GM18858 (cell line): Measurements from ENCODE around the gene NAA15.
"Not testable (repeated sequence)": the region's sequence is repeated elsewhere in the genome, so short reads cannot be mapped to it uniquely, and the experiment has no call there.

Experiments
- ATAC-seq: cut with Tn5 transposase; IDR thresholded peaks from one replicate; pipeline ENCODE4 v1.9.1; 2021; ENCODE audit not compliant: unreplicated experiment

Gene NAA15

DNA sequence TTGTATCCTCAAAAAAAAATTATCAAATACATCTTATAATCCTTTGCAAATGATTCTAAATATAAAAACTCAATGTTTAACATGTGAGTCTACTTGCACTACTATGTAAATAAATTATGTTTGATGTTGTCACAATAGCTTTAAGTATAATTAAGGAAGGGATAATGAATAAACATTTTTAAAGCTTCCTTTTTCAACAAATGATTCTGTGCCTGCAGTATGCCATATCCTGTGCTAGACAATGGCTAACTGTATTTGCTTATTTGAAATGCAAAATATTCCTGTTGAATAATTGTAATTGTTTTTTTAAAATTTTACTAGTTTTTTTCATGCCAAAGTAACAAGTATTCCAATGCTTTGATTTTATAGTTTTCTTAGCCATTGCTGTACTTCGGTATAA lies 60.0 kb downstream of the NAA15 start:
- ATAC-seq = no peak

DNA sequence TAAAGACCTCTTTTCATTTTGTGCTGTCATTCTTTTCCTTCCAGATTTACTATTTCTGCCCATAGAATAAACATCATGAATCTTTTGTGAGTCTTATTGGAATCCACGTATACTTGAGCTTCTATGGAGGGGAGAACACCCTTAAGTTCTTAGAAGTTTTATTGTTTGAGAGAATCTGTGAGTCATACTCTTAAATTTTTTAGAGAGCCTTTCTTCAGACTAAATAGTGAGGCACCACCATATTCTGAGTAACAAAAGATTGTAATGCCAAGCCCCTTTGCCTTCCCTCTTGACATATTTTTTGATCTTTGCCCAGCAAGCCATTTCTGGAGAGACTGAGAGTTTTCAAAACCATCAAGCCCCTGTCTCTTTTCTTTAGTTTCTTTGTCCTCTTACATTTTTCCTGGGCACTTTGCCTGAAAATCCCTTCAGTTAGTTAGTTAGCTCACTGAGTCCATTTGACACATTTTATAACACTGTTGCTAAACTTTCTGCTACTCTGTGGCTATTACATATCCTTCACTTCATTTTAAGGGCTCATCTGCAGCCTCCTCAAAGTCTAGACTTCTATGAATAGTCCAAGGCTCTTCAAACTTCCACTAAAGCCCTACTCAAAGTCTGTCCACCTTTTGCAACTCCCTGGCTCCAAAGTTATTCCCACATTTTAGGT lies 66.3 kb downstream of the NAA15 start:
- ATAC-seq = no peak

- ATAC-seq = no peak
Observed at GRCh38 chr4:139368998-139369397, 67.7 kb downstream of the NAA15 start.

DNA sequence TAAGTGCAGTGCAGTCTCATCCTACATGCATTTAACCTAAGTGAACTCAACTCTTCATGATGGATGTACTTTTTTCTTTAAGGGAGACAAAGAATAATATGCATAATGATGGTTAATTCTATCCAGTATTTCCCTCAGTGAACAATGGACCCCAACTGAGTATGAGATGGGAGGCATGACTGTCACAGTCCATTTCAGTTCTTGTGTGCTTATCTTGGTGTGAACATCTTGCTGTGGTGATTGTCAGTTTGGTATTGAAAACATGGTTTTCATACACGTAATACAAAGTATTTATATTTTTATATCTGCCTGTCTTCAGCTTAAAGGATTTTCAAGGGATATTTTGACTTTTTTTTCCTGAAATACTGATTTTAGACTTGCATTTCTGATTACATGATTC lies 72.9 kb downstream of the NAA15 start:
- no peak for ATAC-seq

DNA sequence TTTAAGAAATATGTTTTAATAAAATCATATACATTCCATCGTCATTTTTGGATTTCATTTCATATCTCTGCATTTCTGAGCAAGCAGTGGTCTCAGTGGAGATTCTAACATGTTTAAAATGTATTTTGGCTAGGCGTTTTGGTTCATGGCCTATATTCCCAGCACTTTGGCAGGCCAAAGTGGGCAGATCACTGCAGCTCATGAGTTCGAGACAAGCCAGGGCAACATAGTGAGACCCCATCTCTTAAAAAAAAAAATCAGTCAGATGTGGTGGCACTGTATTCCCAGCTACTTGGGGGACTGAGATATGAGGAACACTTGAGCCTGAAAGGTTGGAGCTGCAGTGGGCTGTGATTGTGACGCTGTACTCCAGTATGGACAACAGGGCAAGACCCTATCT lies 85.1 kb downstream of the NAA15 start:
- ATAC-seq = no peak

GRCh38 chr4:139389102-139389501 lies 87.8 kb downstream of the NAA15 start:
- ATAC-seq = no peak

GRCh38 chr4:139389991-139390390 lies 88.7 kb downstream of the NAA15 start:
- ATAC-seq = no peak

GRCh38 chr4:139391731-139392130 lies 90.4 kb downstream of the NAA15 start:
- ATAC-seq = no peak

GRCh38 chr4:139392797-139393196 lies 91.5 kb downstream of the NAA15 start:
- no peak for ATAC-seq

DNA sequence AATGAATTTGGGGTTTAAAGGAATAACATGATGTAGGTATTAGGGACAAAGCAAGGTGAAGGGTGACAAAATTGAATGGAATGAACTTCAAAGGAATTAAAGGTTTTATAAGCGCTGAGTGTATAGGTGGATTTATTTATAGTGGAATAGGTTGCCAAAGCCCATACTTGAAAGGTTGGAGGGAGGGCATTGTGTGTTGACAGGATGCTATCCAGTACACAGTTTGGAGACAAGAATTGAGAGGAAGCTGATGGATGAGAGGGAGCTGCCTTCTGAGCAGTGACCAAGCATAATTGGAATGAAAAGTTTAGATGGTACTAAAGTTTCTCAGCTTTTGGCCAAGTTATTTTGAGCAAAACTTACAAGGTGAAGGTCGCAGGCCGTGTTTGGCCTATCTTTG lies 100.1 kb downstream of the NAA15 start:
- no peak for ATAC-seq

- ATAC-seq = no peak
Observed at GRCh38 chr4:139402436-139402835, 101.1 kb downstream of the NAA15 start.

GRCh38 chr4:139403462-139403861 lies 102.2 kb downstream of the NAA15 start:
- no peak for ATAC-seq

DNA sequence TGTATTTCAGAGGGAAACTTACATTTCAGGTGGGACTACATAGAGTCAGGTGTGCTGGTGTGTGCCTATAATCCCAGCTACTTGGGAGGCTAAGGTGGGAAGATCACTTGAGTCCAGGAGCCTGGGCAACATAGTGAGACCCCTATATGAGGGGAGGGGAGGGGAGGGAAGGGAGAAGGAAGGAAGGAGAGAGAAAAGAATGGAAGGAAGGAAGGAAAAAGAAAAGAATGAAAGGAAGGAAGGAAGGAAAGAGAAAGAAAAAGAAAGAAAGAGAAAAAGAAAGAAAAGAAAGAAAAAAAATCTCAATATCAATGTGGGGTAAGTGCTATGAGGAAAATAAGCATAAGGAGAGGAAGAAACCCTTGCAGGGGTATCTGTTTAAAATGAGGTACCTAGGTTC lies 109.0 kb downstream of the NAA15 start:
- no peak for ATAC-seq

DNA sequence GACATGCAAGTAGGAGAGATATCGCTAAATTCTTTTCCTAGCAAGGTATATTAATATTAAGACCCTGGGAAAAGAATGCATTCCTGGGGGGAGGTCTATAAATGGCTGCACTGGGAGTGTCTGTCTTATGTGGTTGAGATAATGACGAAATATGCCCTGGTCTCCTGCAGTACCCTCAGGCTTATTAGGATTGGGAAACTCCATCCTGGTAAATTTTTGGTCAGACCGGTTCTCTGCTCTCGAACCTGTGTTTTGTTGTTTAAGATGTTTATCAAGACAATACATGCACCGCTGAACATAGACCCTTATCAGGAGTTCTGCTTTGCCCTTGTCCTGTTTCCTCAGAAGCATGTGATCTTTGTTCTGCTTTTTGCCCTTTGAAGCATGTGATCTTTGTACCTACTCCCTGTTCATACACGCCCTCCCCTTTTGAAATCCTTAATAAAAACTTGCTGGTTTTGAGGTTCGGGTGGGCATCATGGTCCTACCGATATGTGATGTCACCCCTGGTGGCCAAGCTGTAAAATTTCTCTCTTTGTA lies 113.4 kb downstream of the NAA15 start:
- not testable (repeated sequence) for ATAC-seq

- ATAC-seq = no peak
Observed at GRCh38 chr4:139416073-139416673, 114.9 kb downstream of the NAA15 start.

DNA sequence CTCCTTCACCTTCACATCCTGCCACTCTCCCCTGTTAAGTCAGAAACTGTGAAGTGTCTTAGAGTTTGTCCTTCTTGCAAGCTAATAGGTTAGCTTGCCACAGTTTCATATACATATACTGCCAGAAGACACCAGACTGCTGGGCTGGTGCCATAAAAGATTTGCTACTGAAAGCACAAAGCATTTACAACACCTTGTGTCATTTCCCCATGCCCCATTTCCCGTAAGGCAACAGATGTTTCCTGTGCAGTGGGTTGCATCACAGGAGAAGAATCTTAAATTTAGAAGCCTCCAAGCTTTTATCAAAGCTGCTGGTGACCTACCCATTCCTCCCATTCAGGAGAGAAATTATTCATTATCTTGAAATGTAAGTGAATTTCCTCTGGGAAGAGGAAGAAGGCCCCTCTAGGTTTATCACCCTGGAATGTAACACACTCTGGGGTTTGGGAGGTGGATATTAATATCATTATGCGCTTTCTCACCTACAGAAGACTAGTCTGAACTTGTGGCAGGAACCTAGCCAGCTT lies 118.1 kb downstream of the NAA15 start:
- ATAC-seq = peak; percentile 89

- no peak for ATAC-seq
Observed at GRCh38 chr4:139420652-139421051, 119.3 kb downstream of the NAA15 start.

DNA sequence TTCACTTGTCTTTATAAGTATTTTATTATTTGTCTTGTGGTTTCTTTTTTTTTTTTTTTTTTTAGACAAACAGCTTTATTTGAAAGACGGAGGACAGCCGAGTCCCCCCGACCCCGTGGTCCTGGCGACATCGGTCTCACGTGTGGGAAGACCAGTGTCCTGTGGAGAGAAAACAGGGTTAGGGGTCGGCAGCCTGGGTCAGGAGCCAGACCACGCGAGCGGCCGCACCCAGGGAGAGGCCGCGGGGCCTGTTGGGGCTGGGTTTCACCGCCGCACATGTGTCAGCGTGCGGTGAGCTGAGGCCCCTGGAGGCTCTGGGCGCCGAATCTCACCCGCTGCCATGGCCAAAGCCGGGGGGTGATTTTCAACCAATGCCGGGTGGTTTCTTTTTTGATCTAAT lies 134.8 kb downstream of the NAA15 start:
- no peak for ATAC-seq

GRCh38 chr4:139438141-139438540 lies 136.8 kb downstream of the NAA15 start:
- no peak for ATAC-seq

GRCh38 chr4:139441029-139441428 lies 139.7 kb downstream of the NAA15 start:
- ATAC-seq = no peak

GRCh38 chr4:139443661-139444060 lies 142.4 kb downstream of the NAA15 start:
- no peak for ATAC-seq

DNA sequence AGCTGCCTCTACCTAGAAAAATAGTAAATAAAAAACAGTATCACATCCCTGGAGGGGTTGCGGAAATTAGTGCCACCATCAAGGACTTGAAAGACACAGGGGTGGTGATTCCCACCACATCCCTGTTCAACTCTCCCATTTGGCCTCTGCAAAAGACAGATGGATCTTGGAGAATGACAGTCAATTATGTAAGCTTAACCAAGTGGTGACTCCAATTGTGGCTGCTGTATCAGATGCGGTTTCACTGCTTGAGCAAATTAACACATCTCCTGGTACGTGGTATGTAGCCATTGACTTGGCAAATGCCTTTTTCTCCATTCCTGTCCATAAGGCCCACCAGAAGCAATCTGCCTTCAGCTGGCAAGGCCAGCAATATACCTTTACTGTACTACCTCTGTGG lies 143.6 kb downstream of the NAA15 start:
- ATAC-seq = not testable (repeated sequence)
